GM21528 (cell line): ENCODE results near the gene STOM.
"Not testable (repeated sequence)": the region's sequence is repeated elsewhere in the genome, so short reads cannot be mapped to it uniquely, and the experiment has no call there.

Source experiments
- ATAC-seq: cut with Tn5 transposase; IDR thresholded peaks from one replicate; pipeline ENCODE4 v1.9.1; 2021; ENCODE audit warnings: mild to moderate bottlenecking, moderate library complexity; ENCODE audit not compliant: unreplicated experiment, low FRiP score

The STOM gene

GRCh38 chr9:121369595-121370265 is at the start of gene STOM:
Gene STOM (minus strand): TSS chr9:121370250. CDS start chr9:121370187, 63 bp downstream.
- peak; percentile 58 for ATAC-seq

GRCh38 chr9:121411993-121412392 is 41.9 kb upstream of the STOM start:
- no peak for ATAC-seq

GRCh38 chr9:121405899-121406298 is 35.8 kb upstream of the STOM start:
- ATAC-seq, result no peak

- no peak for ATAC-seq
Observed at GRCh38 chr9:121404906-121405305, 34.9 kb upstream of the STOM start.

- ATAC-seq, result no peak
Observed at GRCh38 chr9:121399883-121400607, 30.0 kb upstream of the STOM start.

- no peak for ATAC-seq
Observed at GRCh38 chr9:121399126-121399882, 29.3 kb upstream of the STOM start.

- no peak for ATAC-seq
Observed at GRCh38 chr9:121398374-121398773, 28.3 kb upstream of the STOM start.

GRCh38 chr9:121397277-121397676 is 27.2 kb upstream of the STOM start:
- not testable (repeated sequence) for ATAC-seq

GRCh38 chr9:121395558-121395957 is 25.5 kb upstream of the STOM start:
- no peak for ATAC-seq

- ATAC-seq, result no peak
Observed at GRCh38 chr9:121394292-121394691, 24.2 kb upstream of the STOM start.

GRCh38 chr9:121393318-121393717 is 23.3 kb upstream of the STOM start:
- no peak for ATAC-seq

GRCh38 chr9:121390372-121390771 is 20.3 kb upstream of the STOM start:
- ATAC-seq, result no peak

- no peak for ATAC-seq
Observed at GRCh38 chr9:121388140-121388905, 18.3 kb upstream of the STOM start.

GRCh38 chr9:121386442-121387175 is 16.6 kb upstream of the STOM start:
- no peak for ATAC-seq

- no peak for ATAC-seq
Observed at GRCh38 chr9:121383715-121384114, 13.7 kb upstream of the STOM start.

GRCh38 chr9:121380846-121381245 is 10.8 kb upstream of the STOM start:
- ATAC-seq, result no peak

- ATAC-seq, result no peak
Observed at GRCh38 chr9:121376214-121376830, 6.3 kb upstream of the STOM start.

- ATAC-seq, result no peak
Observed at GRCh38 chr9:121373011-121373729, 3.1 kb upstream of the STOM start.
